ENCODE data around the gene PIK3CB. TPM values are rescaled to one million over a fixed set of nuclear protein-coding genes. Genes with fewer than 3 reads are reported as not detected.

The PIK3CB gene
- 26.0 and 29.4 TPM in 2 replicates for total RNA-seq (2014; rRNA removed; shearing (Covaris generic); ENCODE audit: low replicate concordance)

DNA sequence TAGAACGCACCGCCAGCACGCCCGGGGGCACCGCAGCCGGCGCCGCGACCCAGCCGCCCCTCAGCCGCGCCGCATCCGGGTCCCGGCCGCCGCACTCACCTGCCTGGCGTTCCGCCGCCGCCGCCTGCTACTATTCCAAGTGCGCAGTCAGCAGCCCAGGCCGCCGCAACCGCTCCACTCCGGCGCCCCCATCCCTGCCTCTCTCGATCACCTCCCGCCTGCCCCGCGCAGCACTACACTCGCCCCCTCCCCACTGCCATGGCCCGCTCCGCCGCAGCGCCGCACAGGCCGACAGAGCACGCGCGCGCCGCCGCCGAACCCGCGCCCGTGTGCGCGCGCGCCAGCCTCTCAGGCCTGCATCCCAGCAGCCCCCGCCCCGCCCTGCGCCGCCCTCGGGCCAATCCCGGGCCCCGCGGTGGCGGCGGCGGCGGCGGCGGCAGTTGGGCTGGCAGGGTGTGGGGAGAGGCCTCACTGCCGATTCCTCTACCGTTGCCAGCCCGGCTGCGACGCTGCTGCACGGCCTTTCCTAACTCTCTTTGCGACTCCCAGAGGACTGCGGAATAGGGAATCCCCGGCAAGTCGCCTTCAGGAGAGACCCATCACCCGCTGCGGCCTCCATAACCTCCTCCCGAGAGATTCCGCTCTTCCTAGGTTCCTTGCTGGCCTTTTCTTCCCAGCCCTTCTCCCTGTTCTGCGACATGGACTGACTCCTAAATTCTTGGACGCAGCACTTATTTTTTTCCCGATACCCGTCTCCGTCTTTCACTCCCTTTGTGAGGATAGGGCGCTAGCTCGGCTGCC, at the start of gene PIK3CB:
Gene PIK3CB, minus strand, starts transcription at position 333 of the 801 bp plus-strand sequence. CDS start 75,585 bp downstream, outside the sequence.
- in situ Hi-C loops (cut with HindIII; ENCODE audit: low pct_unique_long_range_greater_than_20kb, low sequenced_read_pairs), result no loop called here
- peak; percentile 92 for DNase-seq (ENCODE audit: low read depth)

DNA sequence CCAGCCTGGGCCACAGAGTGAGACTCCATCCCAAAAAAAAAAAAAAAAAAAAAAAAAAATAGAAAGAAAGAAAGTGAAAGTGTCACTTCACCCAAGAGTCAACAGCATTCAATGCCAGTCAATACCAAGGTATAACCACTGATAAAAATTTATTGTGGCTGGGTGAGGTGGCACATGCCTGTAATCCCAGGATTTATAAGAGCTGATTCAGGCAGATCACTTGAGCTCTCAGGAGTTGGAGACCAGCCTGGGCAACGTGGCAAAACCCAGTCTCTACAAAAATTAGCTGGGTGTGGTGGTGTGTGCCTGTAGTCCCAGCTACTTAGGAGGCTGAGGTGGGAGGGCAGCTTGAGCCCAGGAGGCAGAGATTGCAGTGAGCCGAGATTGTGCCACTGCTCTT, 46.5 kb upstream of the PIK3CB start:
- DNase-seq (ENCODE audit: low read depth), result no peak
- in situ Hi-C loops (cut with HindIII; ENCODE audit: low pct_unique_long_range_greater_than_20kb, low sequenced_read_pairs), result no loop called here

DNA sequence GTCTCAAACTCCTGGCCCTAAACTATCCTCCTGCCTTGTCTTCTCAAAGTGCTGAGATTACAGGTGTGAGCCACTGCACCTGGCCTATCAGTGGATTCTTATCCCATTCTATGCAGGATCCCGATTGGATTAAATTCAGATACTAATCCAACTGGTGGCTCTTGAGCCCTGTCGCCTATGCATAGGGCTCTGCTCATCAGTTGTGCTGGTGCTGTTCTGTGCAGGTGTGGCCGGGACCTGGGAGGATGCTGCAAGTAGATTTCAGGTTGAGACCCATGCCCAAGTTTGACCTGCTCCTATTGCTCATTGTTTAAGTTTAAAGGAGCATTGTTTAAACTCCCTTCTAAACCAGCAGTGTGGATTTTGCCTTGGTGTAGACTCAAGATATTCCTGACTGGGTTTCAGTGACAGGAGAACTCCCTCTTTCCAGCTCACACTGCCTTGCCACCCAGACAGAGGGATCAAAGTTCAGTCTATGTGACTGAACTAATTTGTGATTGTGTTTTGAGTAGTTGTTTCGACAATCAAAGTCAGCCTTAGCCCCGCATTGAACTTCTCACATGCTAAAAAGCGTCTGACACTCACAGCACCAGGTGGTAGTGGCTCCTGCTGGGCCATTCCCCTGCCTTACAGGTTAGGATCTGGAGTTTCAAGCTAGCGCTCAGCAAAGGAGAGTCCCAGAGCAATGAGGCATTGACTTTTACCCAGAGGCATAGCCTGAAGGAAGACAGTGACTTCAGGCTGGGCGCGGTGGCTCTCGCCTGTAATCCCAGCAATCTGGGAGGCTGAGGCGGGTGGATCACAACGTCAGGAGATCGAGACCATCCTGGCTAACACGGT, 45.0 kb upstream of the PIK3CB start:
- DNase-seq (ENCODE audit: low read depth), result no peak
- in situ Hi-C loops (cut with HindIII; ENCODE audit: low pct_unique_long_range_greater_than_20kb, low sequenced_read_pairs), result no loop called here

DNA sequence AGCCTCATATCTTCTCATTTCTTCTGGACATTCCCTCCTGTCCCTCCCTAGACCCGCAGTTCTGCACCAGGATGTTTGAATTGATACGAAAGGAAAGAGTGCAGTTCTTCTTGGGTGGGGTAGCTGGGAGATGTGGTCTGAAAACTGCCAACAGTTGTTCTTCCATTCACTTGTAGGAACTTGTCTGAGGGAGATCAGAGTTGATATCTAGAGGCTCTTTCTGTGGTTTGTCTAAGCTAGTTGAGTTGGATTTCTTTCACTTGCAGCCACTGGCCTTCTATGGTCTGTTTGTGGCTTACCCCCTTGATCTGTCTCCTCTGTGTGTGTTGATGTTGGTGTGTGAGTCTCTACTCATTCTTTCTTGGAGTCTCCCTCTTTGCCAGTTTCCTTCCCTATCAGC, 42.5 kb upstream of the PIK3CB start:
- in situ Hi-C loops (cut with HindIII; ENCODE audit: low pct_unique_long_range_greater_than_20kb, low sequenced_read_pairs), result no loop called here
- DNase-seq (ENCODE audit: low read depth), result no peak

DNA sequence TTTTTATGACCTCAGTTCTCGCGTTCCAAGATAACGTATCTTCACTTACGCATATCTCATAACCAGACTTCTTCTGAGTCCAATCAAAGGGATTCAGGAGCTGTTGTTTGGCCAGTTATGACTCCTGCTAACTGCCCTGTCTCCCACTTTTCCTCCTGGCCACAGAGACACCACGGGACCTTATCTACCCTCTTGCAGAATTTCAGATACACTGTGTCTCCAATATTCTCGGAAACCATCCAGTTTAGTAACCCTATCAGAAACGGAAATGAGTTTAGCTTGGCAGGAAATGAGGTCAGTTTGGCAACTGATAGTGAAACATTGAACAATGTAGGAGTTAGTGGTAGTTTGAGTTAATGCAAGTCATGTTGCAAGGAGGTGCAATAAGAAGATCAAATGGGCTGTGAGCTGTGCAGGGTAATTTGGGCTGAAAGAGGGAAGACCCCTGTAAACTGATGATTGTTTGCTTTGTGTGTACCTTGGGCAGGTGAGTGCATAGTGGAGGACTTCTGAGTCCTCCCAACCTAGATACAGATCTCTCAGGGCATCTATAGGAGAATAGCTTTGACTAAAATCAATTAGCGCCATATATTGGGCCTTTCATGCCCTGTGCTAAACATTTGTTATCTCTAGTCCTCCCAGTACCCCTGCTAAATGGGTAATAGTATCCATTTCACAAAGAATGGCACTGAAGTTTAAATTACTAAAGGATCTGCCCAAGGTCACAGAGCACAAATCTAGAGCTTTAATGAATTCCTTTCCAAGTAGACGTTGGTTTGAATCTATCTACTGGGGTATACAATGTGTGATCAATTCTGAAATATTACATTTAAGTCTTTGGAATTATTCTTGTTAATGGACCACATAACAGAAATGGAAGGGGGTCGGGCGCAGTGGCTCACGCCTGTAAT, 41.3 kb upstream of the PIK3CB start:
- in situ Hi-C loops (cut with HindIII; ENCODE audit: low pct_unique_long_range_greater_than_20kb, low sequenced_read_pairs), result no loop called here
- no peak for DNase-seq (ENCODE audit: low read depth)

DNA sequence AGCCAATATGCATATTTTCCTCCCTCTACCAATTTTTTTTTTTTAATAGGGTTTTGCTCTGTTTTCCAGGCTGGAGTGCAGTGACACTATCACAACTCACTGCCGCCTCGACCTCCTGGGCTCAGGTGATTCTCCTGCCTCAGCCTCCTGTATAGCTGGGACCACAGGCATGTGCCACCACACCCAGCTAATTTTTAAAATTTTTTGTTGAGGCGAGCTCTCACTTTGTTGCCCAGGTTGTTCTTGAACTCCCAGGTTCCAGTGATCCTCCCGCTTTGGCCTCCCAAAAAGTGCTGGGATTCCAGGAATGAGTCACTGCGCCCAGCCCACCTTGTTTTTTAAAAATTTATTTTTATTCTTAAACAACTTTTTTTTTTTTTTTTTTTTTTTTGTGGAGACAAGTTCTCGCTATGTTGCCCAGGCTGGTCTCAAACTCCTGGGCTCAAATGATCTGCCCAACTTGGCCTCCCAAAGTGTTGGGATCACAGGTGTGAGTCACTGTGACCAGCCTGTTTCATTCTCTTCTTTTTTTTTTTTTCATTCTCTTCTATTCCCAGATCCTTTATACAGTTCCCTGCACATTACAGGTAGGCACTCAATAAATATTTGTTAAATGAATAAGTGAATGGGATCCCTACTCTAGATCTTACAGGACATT, 40.5 kb upstream of the PIK3CB start:
- in situ Hi-C loops (cut with HindIII; ENCODE audit: low pct_unique_long_range_greater_than_20kb, low sequenced_read_pairs), result no loop called here
- no peak for DNase-seq (ENCODE audit: low read depth)

DNA sequence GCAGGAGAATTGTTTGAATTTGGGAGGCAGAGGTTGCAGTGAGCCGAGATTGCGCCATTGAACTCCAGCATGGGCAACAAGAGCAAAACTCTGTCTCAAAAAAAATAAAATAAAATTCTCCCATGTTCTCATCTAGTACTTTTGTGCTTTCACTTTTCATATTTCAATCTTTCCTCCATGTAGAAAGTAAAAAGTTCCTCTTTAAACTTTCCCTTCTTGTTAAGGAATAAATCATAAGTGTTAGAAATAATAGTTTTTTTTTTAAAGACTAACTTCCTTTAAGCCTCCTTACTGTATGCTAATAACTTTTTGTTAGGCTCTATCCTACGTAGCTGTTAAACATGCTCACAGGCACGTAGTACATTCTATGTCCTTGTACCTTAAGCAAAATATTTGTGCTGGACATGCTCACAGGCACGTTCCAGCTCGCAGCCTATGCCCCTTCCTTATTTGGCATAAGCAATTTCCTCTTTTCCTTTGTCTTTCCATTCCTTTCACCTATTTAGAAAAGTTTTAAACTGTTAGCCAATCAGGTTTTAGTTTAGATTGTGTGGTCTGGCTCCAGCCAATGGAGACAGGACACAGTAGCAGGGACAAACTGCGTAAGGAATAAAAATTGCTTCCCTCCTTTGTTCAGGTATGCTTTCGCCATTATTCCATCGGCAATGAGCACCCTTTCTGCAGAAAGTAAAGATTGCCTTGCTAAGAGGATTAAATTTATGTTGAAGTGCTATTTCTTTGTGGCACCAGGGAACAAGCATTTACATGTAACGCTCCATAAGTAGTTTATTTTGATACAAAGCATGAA, 38.9 kb upstream of the PIK3CB start:
- no peak for DNase-seq (ENCODE audit: low read depth)
- in situ Hi-C loops (cut with HindIII; ENCODE audit: low pct_unique_long_range_greater_than_20kb, low sequenced_read_pairs), result no loop called here

DNA sequence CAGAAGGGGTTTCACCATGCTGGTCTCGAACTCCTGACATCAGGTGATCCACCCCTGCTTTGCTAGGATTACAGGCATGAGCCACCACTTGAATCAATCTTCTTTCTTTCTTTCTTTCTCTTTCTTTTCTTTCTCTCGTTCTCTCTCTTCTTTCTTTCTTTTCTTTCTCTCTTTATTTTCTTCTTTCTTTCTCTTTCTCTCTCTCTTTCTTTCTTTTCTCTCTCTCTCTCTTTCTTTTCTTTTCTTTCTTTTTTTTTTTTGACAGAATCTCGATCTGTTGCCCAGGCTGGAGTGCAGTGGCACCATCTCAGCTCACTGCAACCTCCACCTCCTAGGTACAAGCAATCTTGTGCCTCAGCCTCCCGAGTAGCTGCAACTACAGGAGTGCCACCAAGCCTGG, 37.9 kb upstream of the PIK3CB start:
- in situ Hi-C loops (cut with HindIII; ENCODE audit: low pct_unique_long_range_greater_than_20kb, low sequenced_read_pairs), result no loop called here

DNA sequence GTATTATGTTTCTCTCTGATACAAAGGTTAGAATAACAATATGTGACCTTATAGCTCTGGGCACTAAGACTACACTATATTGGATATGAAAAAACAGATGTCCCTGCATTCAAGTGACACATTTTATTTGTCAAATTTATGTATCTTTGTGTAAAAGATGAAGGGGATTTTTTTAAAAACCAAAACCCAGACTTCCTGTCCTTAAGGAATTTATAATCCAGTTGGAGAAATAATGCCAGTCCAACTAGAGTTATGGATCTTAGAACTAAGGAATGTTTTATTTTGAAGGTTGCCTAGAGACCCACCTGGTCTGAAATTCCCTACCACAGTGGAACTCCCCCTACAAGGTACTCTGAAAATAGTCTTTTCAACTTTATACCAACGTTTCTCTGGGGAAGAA, 33.3 kb upstream of the PIK3CB start:
- in situ Hi-C loops (cut with HindIII; ENCODE audit: low pct_unique_long_range_greater_than_20kb, low sequenced_read_pairs), result no loop called here
- peak; percentile 29 for DNase-seq (ENCODE audit: low read depth)

More for the DNA sequence above, 37.9 kb upstream of the PIK3CB start:
- DNase-seq (ENCODE audit: low read depth), result no peak

DNA sequence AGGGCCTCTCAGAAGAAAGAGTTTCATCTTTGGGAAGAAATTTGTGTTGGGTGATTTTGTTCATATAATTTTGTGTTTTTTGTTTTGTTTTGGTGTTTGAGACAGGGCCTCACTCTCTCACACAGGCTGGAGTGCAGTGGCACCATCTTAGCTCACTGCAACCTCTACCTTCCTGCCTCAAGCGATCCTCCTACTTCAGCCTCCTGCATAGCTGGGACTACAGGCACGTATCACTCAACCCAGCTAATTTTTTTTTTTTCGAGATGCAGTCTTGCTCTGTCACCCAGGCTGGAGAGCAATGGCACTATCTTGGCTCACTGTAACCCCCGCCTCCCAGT, 29.0 kb upstream of the PIK3CB start:
- in situ Hi-C loops (cut with HindIII; ENCODE audit: low pct_unique_long_range_greater_than_20kb, low sequenced_read_pairs), result no loop called here
- DNase-seq (ENCODE audit: low read depth), result no peak

DNA sequence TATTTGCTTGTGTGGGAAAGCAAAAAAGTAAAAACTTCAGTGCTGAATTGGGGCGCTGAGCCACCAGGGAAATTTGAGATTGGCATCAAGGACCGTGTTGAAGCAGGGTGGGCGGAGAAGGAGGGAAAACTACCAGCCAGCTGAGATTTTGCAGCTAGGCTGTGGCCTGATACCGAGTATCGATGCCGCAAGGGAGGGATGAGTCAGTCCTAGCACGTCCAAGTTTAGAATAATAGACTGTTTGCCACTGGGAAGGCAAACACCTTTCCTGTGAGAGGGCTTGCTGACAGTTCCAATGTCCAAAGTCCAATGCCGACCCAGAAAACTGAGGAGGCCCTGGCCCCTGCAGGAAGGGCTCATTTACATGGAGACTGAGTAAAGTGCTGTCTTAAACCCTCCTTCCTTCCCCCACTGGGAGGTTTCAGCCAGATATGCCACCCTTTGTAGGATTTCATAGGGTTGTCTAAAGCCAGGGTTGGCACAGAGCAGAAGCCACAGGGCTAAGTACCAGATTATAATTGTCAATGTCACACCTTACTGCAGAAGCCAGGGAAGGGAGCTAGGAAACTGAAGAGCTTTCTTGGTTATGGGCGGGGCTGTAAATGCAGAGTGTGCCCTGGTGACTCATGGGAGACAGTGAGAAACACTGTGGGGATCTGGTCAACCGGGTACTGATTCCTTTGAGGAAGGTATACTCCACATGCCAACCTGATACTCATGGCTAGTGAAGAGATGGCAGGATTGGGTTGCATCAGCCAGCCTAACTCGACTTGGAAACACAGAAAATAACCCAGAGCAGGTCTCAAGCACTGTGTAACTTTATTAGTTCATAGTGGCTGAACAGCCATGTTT, 28.4 kb upstream of the PIK3CB start:
- peak; percentile 79 for DNase-seq (ENCODE audit: low read depth)
- in situ Hi-C loops (cut with HindIII; ENCODE audit: low pct_unique_long_range_greater_than_20kb, low sequenced_read_pairs), result no loop called here

DNA sequence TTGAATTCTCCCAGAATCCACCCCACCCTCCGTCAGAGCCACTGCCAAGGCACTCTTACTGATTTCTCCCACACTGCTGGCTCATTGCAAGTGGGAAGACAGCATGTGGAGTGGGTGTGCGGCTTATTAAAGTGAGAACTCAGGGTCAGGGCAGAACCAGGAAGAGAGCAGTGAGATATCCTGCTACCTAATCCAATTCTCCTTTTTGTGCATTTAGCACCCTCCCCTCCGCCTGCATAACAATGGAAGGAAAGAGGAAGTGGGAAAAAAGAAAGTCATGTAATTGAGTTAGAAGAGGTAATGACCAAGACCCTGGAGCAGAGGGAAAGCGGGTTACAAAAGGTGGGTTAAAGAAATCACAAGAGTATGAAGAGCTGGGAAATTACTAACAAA, 27.8 kb upstream of the PIK3CB start:
- in situ Hi-C loops (cut with HindIII; ENCODE audit: low pct_unique_long_range_greater_than_20kb, low sequenced_read_pairs), result no loop called here
- DNase-seq (ENCODE audit: low read depth), result no peak

DNA sequence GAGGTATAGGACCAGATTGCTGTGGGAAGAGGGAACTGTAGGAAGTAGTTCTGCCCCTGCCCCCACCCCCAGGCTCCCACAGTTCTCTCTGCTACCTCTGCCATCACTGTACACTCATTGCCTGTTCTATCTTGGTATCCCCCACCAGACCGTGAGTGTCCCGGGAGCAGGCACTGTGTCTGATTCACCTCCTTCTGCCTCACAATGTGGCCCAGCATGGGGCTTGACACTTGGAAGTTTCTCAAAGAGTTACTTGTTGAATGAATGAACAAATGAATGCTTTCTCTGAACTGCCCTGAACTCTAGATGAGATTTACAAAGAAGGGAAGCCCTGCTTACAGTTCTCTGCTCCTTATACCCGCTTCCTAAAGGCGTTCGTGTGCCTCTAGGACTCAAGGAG, 27.1 kb upstream of the PIK3CB start:
- no peak for DNase-seq (ENCODE audit: low read depth)
- in situ Hi-C loops (cut with HindIII; ENCODE audit: low pct_unique_long_range_greater_than_20kb, low sequenced_read_pairs), result no loop called here

DNA sequence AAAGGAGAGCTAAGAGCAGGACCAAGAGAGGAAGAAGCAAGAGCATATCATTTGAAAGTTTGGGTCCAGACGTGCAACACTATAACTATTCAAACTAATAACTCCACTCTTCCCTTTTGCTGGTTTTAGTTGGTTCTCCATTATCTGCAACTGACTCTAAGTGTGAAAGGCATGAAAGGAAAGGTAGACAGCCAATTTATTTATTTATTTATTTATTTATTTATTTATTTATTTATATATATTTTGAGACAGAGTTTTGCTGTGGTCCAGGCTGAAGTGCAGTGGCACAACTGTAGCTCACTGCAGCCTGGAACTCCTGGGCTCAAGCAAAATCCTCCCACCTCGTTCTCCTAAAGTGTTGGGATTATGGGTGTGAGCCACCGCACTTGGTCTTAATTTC, 22.1 kb upstream of the PIK3CB start:
- in situ Hi-C loops (cut with HindIII; ENCODE audit: low pct_unique_long_range_greater_than_20kb, low sequenced_read_pairs), result no loop called here
- DNase-seq (ENCODE audit: low read depth), result no peak

DNA sequence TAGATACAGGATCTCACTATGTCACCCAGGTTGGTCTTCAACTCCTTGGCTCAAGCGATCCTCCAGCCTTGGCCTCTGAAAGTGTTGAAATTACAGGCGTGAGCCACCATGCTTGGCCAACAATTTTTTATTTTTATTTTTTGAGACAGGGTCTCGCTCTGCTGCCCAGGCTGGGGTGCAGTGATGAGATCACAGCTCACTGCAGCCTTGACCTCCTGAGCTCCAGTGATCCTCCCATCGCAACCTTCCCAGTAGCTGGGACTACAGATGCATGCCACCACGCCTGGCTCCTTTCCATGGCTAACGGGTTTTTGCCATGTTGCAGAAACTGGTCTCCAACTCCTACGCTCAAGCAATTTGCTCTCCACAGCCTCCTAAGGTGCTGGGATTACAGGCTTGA, 20.2 kb upstream of the PIK3CB start:
- DNase-seq (ENCODE audit: low read depth), result no peak
- in situ Hi-C loops (cut with HindIII; ENCODE audit: low pct_unique_long_range_greater_than_20kb, low sequenced_read_pairs), result no loop called here

DNA sequence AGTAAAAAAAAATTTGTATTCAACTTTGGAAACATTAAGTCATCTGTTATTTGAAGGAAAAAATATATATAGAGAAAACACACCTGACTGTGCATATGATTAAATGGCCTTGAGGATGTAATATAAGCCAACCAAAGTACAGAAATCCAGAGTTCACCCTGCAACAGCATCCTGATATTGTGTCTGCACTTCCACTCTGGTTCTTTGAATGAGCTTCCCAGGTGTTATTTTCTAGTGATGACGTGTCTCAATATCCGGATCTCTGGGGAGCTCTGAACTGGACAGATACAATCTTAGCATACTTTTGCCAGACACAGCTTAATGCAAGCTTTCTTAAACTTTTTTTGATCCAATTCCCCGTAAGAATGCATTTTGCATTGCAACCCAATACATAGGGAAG, 19.5 kb upstream of the PIK3CB start:
- DNase-seq (ENCODE audit: low read depth), result no peak
- in situ Hi-C loops (cut with HindIII; ENCODE audit: low pct_unique_long_range_greater_than_20kb, low sequenced_read_pairs), result no loop called here

DNA sequence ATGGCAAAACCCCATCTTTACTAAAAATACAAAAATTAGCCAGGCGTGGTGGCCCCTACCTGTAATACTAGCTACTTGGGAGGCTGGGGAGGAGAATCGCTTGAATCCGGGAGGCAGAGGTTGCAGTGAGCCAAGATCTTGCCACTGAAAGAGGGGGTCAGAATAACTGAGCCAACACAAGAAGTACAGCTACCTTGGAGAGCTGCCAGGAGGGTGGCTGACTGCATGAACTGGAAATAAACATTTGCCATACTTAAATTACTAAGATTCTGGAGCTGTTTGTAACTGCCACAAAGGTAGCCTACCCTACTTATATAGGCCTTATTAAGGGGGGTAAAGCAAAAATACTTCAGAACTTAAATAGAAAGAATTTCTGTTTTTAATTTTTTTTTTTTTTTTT, 15.4 kb upstream of the PIK3CB start:
- DNase-seq (ENCODE audit: low read depth), result no peak
- in situ Hi-C loops (cut with HindIII; ENCODE audit: low pct_unique_long_range_greater_than_20kb, low sequenced_read_pairs), result no loop called here
